BLaER1 treated with 17β-estradiol and CSF1 and Interleukin-3, amounts not matched to agents 10 nM and 100 nM (cell line): Measurements from ENCODE around the gene PLP2.
A peak's percentile ranks its signal among the peaks of the same experiment; 100 is the strongest.

Experiments
- H3K27ac ChIP-seq, 11 experiments: shearing (Covaris generic); formaldehyde crosslinking; 2 replicates each; pipeline ENCODE4 v1.8.1; 2022
- H3K27me3 ChIP-seq, 11 experiments: shearing (Covaris generic); formaldehyde crosslinking; 2 replicates each; pipeline ENCODE4 v1.8.1; 2022
- H3K36me3 ChIP-seq, 11 experiments: shearing (Covaris generic); formaldehyde crosslinking; 2 replicates each; pipeline ENCODE4 v1.8.1; 2022
- H3K4me1 ChIP-seq, 10 experiments: shearing (Covaris generic); formaldehyde crosslinking; 2 replicates each; pipeline ENCODE4 v1.8.1; 2022
- H3K4me2 ChIP-seq, 11 experiments: shearing (Covaris generic); formaldehyde crosslinking; 2 replicates each; pipeline ENCODE4 v1.8.1; 2022
- H3K4me3 ChIP-seq, 10 experiments: shearing (Covaris generic); formaldehyde crosslinking; 2 replicates each; pipeline ENCODE4 v1.8.1; 2022
- H3K9ac ChIP-seq, 11 experiments: shearing (Covaris generic); formaldehyde crosslinking; 2 replicates each; pipeline ENCODE4 v1.8.1; 2022
- H3K9me3 ChIP-seq, 11 experiments: shearing (Covaris generic); formaldehyde crosslinking; replicated peaks in 1 of 11; 2 replicates each; pipeline ENCODE4 v1.8.1; 2022
- H4K20me1 ChIP-seq, 11 experiments: shearing (Covaris generic); formaldehyde crosslinking; 2 replicates each; pipeline ENCODE4 v1.8.1; 2022
- Cebpa-rat ChIP-seq, 11 experiments: shearing (Covaris generic); IDR thresholded peaks; 2 replicates each; pipeline ENCODE4 v1.8.1; 2022

Gene PLP2

DNA sequence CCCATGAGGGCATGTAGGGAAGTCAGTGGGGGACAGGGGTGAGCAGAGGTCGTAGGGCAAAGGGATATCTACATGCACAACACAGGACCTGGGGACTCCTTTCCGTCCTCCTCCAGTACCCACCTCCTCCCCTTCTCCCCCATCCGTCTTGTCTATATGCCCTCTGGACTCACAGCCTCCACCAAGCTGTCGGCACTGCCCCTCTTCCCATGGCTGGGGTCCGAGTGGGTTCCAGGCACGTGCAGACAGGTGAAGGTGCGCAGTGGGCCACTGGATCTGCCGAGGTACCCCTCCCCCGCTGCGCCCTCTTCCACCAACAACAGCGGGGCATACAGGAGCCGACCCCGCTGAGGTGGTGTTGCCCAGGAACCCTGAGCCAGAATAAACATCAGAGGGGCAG lies 33.7 kb downstream of the PLP2 start:
- no peaks in the 10 kb centered on the region for H3K9me3 ChIP-seq
- peaks cover 0 to 5% (median 5%) of the 10 kb centered on the region in 10 experiments; a peak in 12 of 20 replicates for H3K4me1 ChIP-seq
- H3K27ac ChIP-seq: no peak overlapping the region
- H3K9ac ChIP-seq: no peak overlapping the region
- H3K27me3 ChIP-seq: peaks cover 16 to 77% (median 56%) of the 10 kb centered on the region in 11 experiments; a peak in 21 of 22 replicates
- no peaks in the 10 kb centered on the region for H3K36me3 ChIP-seq
- H3K4me3 ChIP-seq: no peak overlapping the region
- peaks cover 0 to 10% (median 0%) of the 10 kb centered on the region in 11 experiments; a peak in 2 of 22 replicates for H4K20me1 ChIP-seq
- no peak for TF ChIP-seq Cebpa-rat (IDR thresholded peaks at IDR 0.05)
- no peak overlapping the region for H3K4me2 ChIP-seq

DNA sequence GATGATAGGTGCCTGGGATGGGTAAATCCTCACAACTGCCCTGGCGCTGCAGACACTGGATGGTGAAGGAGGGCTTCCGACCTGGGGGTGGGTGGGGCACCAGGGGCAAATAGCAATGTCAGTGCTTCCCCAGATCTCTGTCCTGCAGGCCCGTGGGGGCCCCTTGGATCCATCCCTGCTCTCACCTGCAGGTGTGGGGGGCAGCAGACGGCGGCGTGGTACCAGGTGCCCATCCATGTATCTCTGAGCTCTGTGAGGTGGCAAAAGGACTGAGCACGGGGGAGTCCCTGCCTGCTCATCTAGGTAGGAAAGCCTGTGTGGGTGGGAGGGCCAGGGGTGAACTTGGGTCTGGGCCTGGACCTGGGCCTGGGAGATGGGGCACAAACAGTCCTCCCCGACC lies 34.8 kb downstream of the PLP2 start:
- Histone ChIP-seq H3K27me3 (peaks cover 16 to 81% (median 65%) of the 10 kb centered on the region in 11 experiments; a peak in 21 of 22 replicates), H3K36me3 (no peaks in the 10 kb centered on the region), H3K27ac (no peak overlapping the region), H3K4me1 (no peaks in the 10 kb centered on the region), H3K9me3 (no peaks in the 10 kb centered on the region), H4K20me1 (peaks cover 0 to 10% (median 0%) of the 10 kb centered on the region in 11 experiments; a peak in 3 of 22 replicates), H3K4me3 (no peak overlapping the region), H3K4me2 (peak overlapping the region in 2 of 11 experiments; percentile 33 to 37; a peak in 1 of 22 replicates), H3K9ac (no peak overlapping the region)
- TF ChIP-seq Cebpa-rat (IDR thresholded peaks at IDR 0.05): no peak

DNA sequence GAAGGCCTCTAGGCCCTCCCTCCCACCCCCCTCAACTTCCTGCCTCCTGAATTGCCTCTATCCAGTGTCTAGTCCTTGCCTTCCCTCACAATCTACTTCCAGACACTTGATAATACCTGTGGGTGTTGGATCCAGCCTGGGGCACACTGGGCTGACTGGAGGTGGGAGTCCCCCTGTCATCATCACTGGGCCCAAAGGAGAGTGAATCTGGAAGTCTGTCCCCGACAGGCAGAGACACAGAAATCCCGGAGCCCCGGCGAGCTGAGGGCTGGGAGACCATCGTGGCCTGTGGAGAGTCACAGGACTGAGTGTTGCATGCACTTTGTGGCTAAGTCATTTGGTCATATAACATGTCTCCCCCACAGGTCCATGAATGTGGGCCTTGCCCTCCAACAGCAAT lies 36.7 kb downstream of the PLP2 start:
- Histone ChIP-seq H3K27ac (no peak overlapping the region), H3K4me2 (no peak overlapping the region), H3K27me3 (peaks cover 16 to 83% (median 63%) of the 10 kb centered on the region in 11 experiments; a peak in 21 of 22 replicates), H3K4me3 (no peak overlapping the region), H3K36me3 (no peaks in the 10 kb centered on the region), H4K20me1 (peaks cover 0 to 10% (median 0%) of the 10 kb centered on the region in 11 experiments; a peak in 4 of 22 replicates), H3K9me3 (peaks cover 0 to 4% (median 0%) of the 10 kb centered on the region in 11 experiments; a peak in 3 of 22 replicates), H3K9ac (no peak overlapping the region), H3K4me1 (no peaks in the 10 kb centered on the region)
- no peak for TF ChIP-seq Cebpa-rat (IDR thresholded peaks at IDR 0.05)

DNA sequence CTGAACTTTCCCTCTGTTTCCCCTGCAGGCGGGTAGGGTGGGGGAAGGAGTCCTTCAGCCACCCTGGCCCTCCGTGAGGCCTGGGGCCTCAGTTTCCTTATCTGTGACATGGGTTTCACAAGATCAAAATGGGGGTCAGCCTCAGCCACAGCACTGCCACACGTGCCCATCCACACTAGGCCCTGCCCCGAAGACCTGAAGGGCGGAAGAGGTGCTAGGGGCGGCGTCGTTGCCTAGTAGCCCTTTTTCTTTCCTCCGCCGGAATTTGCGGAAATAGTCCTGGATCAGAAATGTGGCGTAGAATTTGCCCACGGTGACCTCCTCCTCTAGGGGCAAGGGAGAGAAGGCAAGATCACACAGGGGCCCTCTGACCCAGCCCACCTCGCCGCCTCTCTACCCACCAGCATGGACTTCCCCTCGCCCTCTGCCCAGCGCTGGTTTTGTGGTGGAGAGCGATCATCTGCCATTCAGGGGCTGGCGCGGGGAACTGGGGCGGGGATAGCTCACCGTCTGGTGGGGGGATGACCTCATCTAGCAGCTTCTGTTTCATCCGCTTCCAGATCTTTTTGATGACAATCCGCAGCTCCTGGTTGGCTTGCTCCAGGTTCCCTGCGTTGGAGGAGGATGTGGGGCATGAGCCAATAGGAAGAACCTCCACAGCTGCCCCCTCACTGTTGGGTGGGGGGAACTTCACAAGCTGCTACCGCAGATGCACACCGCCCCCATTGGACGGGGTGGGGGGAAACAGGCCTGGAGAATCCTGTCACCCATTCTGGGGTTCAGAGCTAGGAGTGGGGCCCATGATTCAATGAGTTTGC lies 37.9 kb downstream of the PLP2 start:
- H3K9ac ChIP-seq: no peak overlapping the region
- peaks cover 6 to 81% (median 58%) of the 10 kb centered on the region in 11 experiments; a peak in 21 of 22 replicates for H3K27me3 ChIP-seq
- peaks cover 0 to 5% (median 0%) of the 10 kb centered on the region in 11 experiments; a peak in 3 of 22 replicates for H3K9me3 ChIP-seq
- no peak overlapping the region for H3K4me3 ChIP-seq
- H3K4me2 ChIP-seq: no peak overlapping the region
- H3K4me1 ChIP-seq: no peaks in the 10 kb centered on the region
- H3K36me3 ChIP-seq: no peaks in the 10 kb centered on the region
- TF ChIP-seq Cebpa-rat (IDR thresholded peaks at IDR 0.05): no peak
- no peak overlapping the region for H3K27ac ChIP-seq
- peaks cover 0 to 3% (median 0%) of the 10 kb centered on the region in 11 experiments; a peak in 4 of 22 replicates for H4K20me1 ChIP-seq

DNA sequence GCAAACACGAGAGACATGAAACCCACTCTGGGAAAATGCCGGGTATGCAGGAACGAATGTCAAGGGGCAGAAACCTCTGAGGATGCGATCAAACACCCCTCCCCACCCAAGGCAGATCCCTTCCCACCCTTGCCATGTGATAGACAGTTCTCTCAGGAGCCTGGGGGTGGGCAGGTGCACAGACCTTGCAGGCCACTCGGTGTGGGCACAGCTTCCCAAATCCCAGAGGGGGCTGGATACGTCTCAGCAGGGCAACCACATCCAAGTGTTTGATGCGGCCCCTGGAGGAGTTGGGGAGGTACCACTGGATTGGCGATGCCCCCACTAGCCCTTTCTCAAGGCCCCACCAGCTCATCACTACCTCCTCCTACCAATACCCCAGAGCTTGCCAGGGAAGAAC lies 38.7 kb downstream of the PLP2 start:
- Histone ChIP-seq H3K4me2 (no peak overlapping the region), H4K20me1 (no peaks in the 10 kb centered on the region; a peak in 4 of 22 replicates), H3K9me3 (peaks cover 0 to 5% (median 0%) of the 10 kb centered on the region in 11 experiments; a peak in 3 of 22 replicates), H3K4me1 (no peaks in the 10 kb centered on the region), H3K36me3 (no peaks in the 10 kb centered on the region), H3K27ac (no peak overlapping the region), H3K27me3 (peaks cover 4 to 80% (median 55%) of the 10 kb centered on the region in 11 experiments; a peak in 19 of 22 replicates), H3K9ac (no peak overlapping the region), H3K4me3 (no peak overlapping the region)
- no peak for TF ChIP-seq Cebpa-rat (IDR thresholded peaks at IDR 0.05)

DNA sequence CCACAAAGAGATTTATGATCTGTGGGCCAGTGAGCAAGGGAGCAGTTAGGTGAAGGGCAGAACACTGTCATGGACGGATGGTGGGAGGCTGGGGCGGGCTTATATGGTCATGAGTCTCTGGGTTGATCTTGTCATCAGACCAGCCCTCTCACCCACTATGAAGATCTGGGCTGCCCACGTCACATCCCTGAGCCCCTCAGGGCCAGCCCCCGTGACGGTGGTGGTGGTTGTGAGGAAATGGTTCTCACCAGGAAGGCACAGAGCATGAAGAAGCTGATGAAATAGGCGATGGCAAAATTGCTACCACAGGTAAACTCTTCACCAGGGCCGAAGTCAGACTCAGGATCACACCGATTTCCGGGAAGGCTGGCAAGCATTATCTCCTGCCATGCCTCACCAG lies 39.4 kb downstream of the PLP2 start:
- no peak overlapping the region for H3K4me2 ChIP-seq
- TF ChIP-seq Cebpa-rat (IDR thresholded peaks at IDR 0.05): no peak
- no peak overlapping the region for H3K4me3 ChIP-seq
- no peaks in the 10 kb centered on the region for H3K36me3 ChIP-seq
- H3K9ac ChIP-seq: no peak overlapping the region
- H3K27me3 ChIP-seq: peaks cover 0 to 78% (median 52%) of the 10 kb centered on the region in 11 experiments; a peak in 15 of 22 replicates
- no peak overlapping the region for H3K27ac ChIP-seq
- H3K9me3 ChIP-seq: peaks cover 0 to 5% (median 0%) of the 10 kb centered on the region in 11 experiments; a peak in 3 of 22 replicates
- H4K20me1 ChIP-seq: no peaks in the 10 kb centered on the region; a peak in 3 of 22 replicates
- H3K4me1 ChIP-seq: no peaks in the 10 kb centered on the region

DNA sequence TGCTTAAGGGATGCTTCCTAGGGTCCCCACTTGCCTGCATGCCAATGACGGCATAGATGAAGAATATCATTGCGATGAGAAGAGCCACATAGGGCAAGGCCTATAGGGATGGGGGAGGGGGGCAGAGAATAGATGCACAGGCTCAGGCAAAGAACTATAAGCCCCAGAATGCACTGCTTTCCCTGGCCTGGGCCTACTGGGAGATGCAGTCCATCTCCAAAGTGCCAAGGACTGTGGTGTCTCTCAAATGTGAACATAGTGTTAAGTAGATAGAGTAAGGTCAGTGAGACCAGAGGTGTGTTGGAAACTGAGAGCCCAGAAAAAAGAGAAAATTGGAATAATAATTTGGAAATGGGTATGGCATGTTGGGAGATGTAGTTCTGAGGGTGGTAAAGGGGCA lies 40.5 kb downstream of the PLP2 start:
- H3K9me3 ChIP-seq: peaks cover 0 to 5% (median 0%) of the 10 kb centered on the region in 11 experiments; a peak in 3 of 22 replicates
- no peaks in the 10 kb centered on the region; a peak in 3 of 22 replicates for H4K20me1 ChIP-seq
- no peak overlapping the region for H3K4me2 ChIP-seq
- H3K36me3 ChIP-seq: no peaks in the 10 kb centered on the region
- H3K27me3 ChIP-seq: peaks cover 0 to 85% (median 56%) of the 10 kb centered on the region in 11 experiments; a peak in 15 of 22 replicates
- no peak overlapping the region for H3K27ac ChIP-seq
- no peaks in the 10 kb centered on the region for H3K4me1 ChIP-seq
- no peak for TF ChIP-seq Cebpa-rat (IDR thresholded peaks at IDR 0.05)
- H3K4me3 ChIP-seq: no peak overlapping the region
- no peak overlapping the region for H3K9ac ChIP-seq

DNA sequence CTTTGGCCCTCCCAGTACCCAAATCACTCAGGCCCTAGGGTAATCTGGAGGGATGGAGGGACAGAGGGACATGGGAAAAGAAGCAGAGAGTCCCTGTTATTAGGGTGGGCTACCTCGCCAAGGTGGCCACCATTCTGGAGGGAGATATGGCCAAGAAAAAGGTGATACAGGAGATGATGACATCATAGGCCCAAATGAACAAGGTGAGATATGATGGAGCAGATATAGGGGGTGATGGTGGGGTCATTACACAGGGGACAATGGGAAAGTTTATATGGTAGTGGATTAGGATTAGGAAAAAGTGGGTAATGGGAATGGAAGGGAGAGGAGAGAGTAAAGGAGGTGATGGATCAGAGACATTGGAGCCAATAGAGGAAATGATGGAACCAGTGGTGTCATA lies 41.2 kb downstream of the PLP2 start:
- H3K36me3 ChIP-seq: no peaks in the 10 kb centered on the region
- no peak overlapping the region for H3K27ac ChIP-seq
- no peak overlapping the region for H3K4me2 ChIP-seq
- no peak overlapping the region for H3K9ac ChIP-seq
- no peak for TF ChIP-seq Cebpa-rat (IDR thresholded peaks at IDR 0.05)
- H4K20me1 ChIP-seq: no peaks in the 10 kb centered on the region; a peak in 3 of 22 replicates
- H3K4me3 ChIP-seq: no peak overlapping the region
- H3K27me3 ChIP-seq: peaks cover 4 to 91% (median 62%) of the 10 kb centered on the region in 11 experiments; a peak in 15 of 22 replicates
- peaks cover 0 to 5% (median 0%) of the 10 kb centered on the region in 11 experiments; a peak in 3 of 22 replicates for H3K9me3 ChIP-seq
- no peaks in the 10 kb centered on the region for H3K4me1 ChIP-seq

DNA sequence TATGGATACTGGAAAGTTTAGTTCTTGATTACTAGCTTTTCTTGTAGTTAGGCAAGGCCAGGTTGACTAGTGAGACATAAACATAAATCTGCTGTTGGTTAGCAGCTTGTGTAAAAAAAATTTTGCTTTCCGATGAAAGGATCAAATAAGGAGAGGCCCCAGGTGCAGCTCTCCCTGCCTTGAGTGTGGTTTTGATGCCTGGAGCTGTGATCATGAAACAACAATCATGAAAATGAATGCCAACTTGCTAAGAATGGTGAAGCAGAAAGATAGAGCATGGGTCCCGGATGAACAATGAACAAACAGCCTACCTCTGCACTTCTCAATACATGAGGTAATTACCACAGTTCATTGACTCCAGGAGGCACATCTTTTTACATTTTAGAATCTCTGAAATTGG lies 42.7 kb downstream of the PLP2 start:
- H3K4me1 ChIP-seq: peaks cover 0 to 2% (median 0%) of the 10 kb centered on the region in 10 experiments; a peak in 1 of 20 replicates
- H3K27ac ChIP-seq: no peak overlapping the region
- H3K9me3 ChIP-seq: peaks cover 0 to 5% (median 0%) of the 10 kb centered on the region in 11 experiments; a peak in 3 of 22 replicates
- TF ChIP-seq Cebpa-rat (IDR thresholded peaks at IDR 0.05): no peak
- H4K20me1 ChIP-seq: peaks cover 0 to 6% (median 0%) of the 10 kb centered on the region in 11 experiments; a peak in 3 of 22 replicates
- peaks cover 4 to 91% (median 60%) of the 10 kb centered on the region in 11 experiments; a peak in 16 of 22 replicates for H3K27me3 ChIP-seq
- H3K4me2 ChIP-seq: no peak overlapping the region
- no peak overlapping the region for H3K9ac ChIP-seq
- no peaks in the 10 kb centered on the region for H3K36me3 ChIP-seq
- H3K4me3 ChIP-seq: no peak overlapping the region
